SK-N-MC (cell line): ENCODE measurements around the gene DIP2C.

ENCODE experiments used
- EZH2 ChIP-seq: fragments of 200-600 bp; sonication (generic); IDR thresholded peaks from one replicate; pipeline ENCODE4 v1.6.1; 2017; ENCODE audit warnings: antibody characterized with exemption
- POLR2AphosphoS5 ChIP-seq: IDR thresholded peaks from 2 replicates; pipeline ENCODE4 v1.6.1; 2012; ENCODE audit warnings: mild to moderate bottlenecking, low read depth, low read length, borderline replicate concordance

- TF ChIP-seq POLR2AphosphoS5 (no peak), EZH2 (no peak)
These were observed 311.1 kb downstream of the DIP2C start for GRCh38 chr10:378230-378929.
